Keratinocyte (primary cell): ENCODE measurements around the gene RTEL1.

Experiments
- EZH2 ChIP-seq: IDR thresholded peaks from one replicate; pipeline ENCODE4 v1.6.1; 2012; ENCODE audit warnings: inconsistent platforms, mild to moderate bottlenecking, low read length, moderate library complexity
- TF ChIP-seq, protein P1 (sequence below), 3 experiments: IDR thresholded peaks in 1 of 3; conservative IDR thresholded peaks in 1 of 3; optimal IDR thresholded peaks in 1 of 3; 2 replicates in 2 of 3; 3 replicates in 1 of 3; pipeline versions ENCODE3 to v1.5.1; 2011; ENCODE audit warnings: low read length in 3 of 3, mild to moderate bottlenecking in 3 of 3, moderate library complexity in 2 of 3, control low read depth in 1 of 3, inconsistent platforms in 1 of 3; ENCODE audit not compliant: insufficient read depth in 2 of 3; ENCODE audit errors: extremely low read depth in 1 of 3

DNA sequence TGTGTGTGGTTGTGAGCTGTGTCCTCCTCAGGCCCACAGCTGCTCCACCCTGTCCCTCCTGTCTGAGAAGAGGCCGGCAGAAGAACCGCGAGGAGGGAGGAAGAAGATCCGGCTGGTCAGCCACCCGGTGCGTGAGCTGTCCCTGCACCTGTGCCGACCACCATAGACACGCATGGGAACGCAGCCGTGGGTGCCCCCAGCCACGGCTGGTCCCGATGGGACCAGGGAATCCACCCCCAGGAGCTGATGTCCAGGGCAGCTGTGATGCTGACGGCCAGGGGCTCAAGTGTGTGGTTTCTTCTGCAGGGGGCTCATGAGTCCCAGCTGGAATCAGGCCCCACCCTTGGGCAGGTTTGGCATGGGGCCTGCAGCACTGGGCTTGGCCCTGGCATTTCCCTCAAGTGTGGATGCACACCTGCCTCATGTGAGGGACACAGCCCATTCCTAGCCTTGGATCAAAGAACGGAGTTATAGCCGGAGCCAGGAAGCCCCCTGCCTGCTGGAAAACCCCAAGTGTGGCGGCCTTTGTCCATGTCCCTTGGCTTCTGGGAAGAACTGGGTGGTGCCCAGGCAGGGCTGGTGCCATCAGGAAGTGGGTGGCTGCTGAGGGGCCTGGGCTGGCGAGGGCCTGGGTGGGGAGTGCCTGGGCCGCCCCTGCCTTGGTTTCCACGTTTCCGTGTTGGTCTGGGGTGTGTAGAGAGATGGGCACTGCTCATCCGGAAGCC lies 33.8 kb downstream of the RTEL1 start:
- TF ChIP-seq, protein P1, sequence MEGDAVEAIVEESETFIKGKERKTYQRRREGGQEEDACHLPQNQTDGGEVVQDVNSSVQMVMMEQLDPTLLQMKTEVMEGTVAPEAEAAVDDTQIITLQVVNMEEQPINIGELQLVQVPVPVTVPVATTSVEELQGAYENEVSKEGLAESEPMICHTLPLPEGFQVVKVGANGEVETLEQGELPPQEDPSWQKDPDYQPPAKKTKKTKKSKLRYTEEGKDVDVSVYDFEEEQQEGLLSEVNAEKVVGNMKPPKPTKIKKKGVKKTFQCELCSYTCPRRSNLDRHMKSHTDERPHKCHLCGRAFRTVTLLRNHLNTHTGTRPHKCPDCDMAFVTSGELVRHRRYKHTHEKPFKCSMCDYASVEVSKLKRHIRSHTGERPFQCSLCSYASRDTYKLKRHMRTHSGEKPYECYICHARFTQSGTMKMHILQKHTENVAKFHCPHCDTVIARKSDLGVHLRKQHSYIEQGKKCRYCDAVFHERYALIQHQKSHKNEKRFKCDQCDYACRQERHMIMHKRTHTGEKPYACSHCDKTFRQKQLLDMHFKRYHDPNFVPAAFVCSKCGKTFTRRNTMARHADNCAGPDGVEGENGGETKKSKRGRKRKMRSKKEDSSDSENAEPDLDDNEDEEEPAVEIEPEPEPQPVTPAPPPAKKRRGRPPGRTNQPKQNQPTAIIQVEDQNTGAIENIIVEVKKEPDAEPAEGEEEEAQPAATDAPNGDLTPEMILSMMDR (optimal IDR thresholded peaks at IDR 0.05 in 1 of 3, IDR thresholded peaks at IDR 0.05 in 1 of 3, conservative IDR thresholded peaks at IDR 0.05 in 1 of 3; ENCODE audit: extremely low read depth in 1 of 3, insufficient read depth in 2 of 3, low read length in 3 of 3) = no peak
- no peak for TF ChIP-seq EZH2
